ENCODE data around the gene ZNF609.

ZNF609 gene

GRCh38 chr15:64456634-64457108 is 3.7 kb upstream of the ZNF609 start:
- Histone ChIP-seq H3K4me2 (ENCODE audit: low read length) (peak overlapping the region; percentile 24; the same call in 1 of the 2 replicates), H3K4me3 (ENCODE audit: low read length) (no peak overlapping the region), H3K27me3 (ENCODE audit: low read depth, low read length) (no peaks in the 10 kb centered on the region), H3K36me3 (replicated peaks; ENCODE audit: low read depth, low read length) (no peaks in the 10 kb centered on the region), H2AFZ (ENCODE audit: low read depth, low read length) (no peak overlapping the region), H4K20me1 (ENCODE audit: insufficient read depth, low read length) (peaks cover 1% of the 10 kb centered on the region; the same call in 1 of the 2 replicates), H3K27ac (ENCODE audit: low read length) (no peak overlapping the region), H3K9me3 (ENCODE audit: insufficient read depth, low read length) (no peaks in the 10 kb centered on the region), H3K9ac (ENCODE audit: low read length) (no peak overlapping the region), H3K4me1 (ENCODE audit: low read length) (peaks cover 36% of the 10 kb centered on the region), H3K79me2 (ENCODE audit: low read length) (peaks cover 6% of the 10 kb centered on the region)
- TF ChIP-seq EZH2phosphoT487 (IDR thresholded peaks at IDR 0.05; ENCODE audit: low read depth), result no peak
- TF ChIP-seq CTCF (IDR thresholded peaks at IDR 0.05; ENCODE audit: low read depth, low read length), result no peak

GRCh38 chr15:64459066-64459781 is 1.2 kb upstream of the ZNF609 start:
- TF ChIP-seq EZH2phosphoT487 (IDR thresholded peaks at IDR 0.05; ENCODE audit: low read depth) (no peak), CTCF (IDR thresholded peaks at IDR 0.05; ENCODE audit: low read depth, low read length) (no peak)
- peaks cover 15% of the 10 kb centered on the region for H4K20me1 ChIP-seq (ENCODE audit: insufficient read depth, low read length)
- H3K36me3 ChIP-seq (replicated peaks; ENCODE audit: low read depth, low read length), result peaks cover 9% of the 10 kb centered on the region
- no peak overlapping the region for H2AFZ ChIP-seq (ENCODE audit: low read depth, low read length)
- peak overlapping the region; percentile 86 for H3K4me2 ChIP-seq (ENCODE audit: low read length)
- H3K27me3 ChIP-seq (ENCODE audit: low read depth, low read length), result no peaks in the 10 kb centered on the region
- H3K4me1 ChIP-seq (ENCODE audit: low read length), result peaks cover 46% of the 10 kb centered on the region
- peak overlapping the region; percentile 84 for H3K4me3 ChIP-seq (ENCODE audit: low read length)
- H3K9ac ChIP-seq (ENCODE audit: low read length), result peak overlapping the region; percentile 76; the same call in 1 of the 2 replicates
- H3K9me3 ChIP-seq (ENCODE audit: insufficient read depth, low read length), result no peaks in the 10 kb centered on the region
- H3K27ac ChIP-seq (ENCODE audit: low read length), result no peak overlapping the region
- H3K79me2 ChIP-seq (ENCODE audit: low read length), result peaks cover 31% of the 10 kb centered on the region

GRCh38 chr15:64460724-64461720 is 644 bp downstream of the ZNF609 start:
- Histone ChIP-seq H3K36me3 (replicated peaks; ENCODE audit: low read depth, low read length) (peaks cover 9% of the 10 kb centered on the region), H4K20me1 (ENCODE audit: insufficient read depth, low read length) (peaks cover 27% of the 10 kb centered on the region), H2AFZ (ENCODE audit: low read depth, low read length) (no peak overlapping the region), H3K4me3 (ENCODE audit: low read length) (peak overlapping the region; percentile 84), H3K27ac (ENCODE audit: low read length) (peak overlapping the region; percentile 7), H3K9ac (ENCODE audit: low read length) (peak overlapping the region; percentile 76), H3K4me1 (ENCODE audit: low read length) (peaks cover 40% of the 10 kb centered on the region), H3K27me3 (ENCODE audit: low read depth, low read length) (no peaks in the 10 kb centered on the region), H3K79me2 (ENCODE audit: low read length) (peaks cover 45% of the 10 kb centered on the region), H3K9me3 (ENCODE audit: insufficient read depth, low read length) (no peaks in the 10 kb centered on the region), H3K4me2 (ENCODE audit: low read length) (peak overlapping the region; percentile 73)
- TF ChIP-seq EZH2phosphoT487 (IDR thresholded peaks at IDR 0.05; ENCODE audit: low read depth) (no peak), CTCF (IDR thresholded peaks at IDR 0.05; ENCODE audit: low read depth, low read length) (no peak)
